GM18511 (cell line): ENCODE measurements around the gene JAG2.
"Not testable (repeated sequence)": the region's sequence is repeated elsewhere in the genome, so short reads cannot be mapped to it uniquely, and the experiment has no call there.

ENCODE experiments used
- ATAC-seq: cut with Tn5 transposase; IDR thresholded peaks from one replicate; pipeline ENCODE4 v1.9.1; 2021; ENCODE audit warnings: mild to moderate bottlenecking, moderate library complexity; ENCODE audit not compliant: unreplicated experiment

The JAG2 gene

GRCh38 chr14:105120056-105120455 is 48.5 kb downstream of the JAG2 start:
- ATAC-seq, result no peak

- no peak for ATAC-seq
Measured at GRCh38 chr14:105119408-105120025, 49.1 kb downstream of the JAG2 start.

- ATAC-seq, result no peak
Measured at GRCh38 chr14:105118646-105119407, 49.7 kb downstream of the JAG2 start.

GRCh38 chr14:105117710-105118385 is 50.7 kb downstream of the JAG2 start:
- no peak for ATAC-seq

- no peak for ATAC-seq
Measured at GRCh38 chr14:105117257-105117646, 51.3 kb downstream of the JAG2 start.

GRCh38 chr14:105116451-105117256 is 51.9 kb downstream of the JAG2 start:
- ATAC-seq, result no peak

- not testable (repeated sequence) for ATAC-seq
Measured at GRCh38 chr14:105109243-105109642, 59.3 kb downstream of the JAG2 start.

- no peak for ATAC-seq
Measured at GRCh38 chr14:105108516-105108864, 60.1 kb downstream of the JAG2 start.

GRCh38 chr14:105107781-105108515 is 60.6 kb downstream of the JAG2 start:
- ATAC-seq, result no peak

- no peak for ATAC-seq
Measured at GRCh38 chr14:105107351-105107750, 61.2 kb downstream of the JAG2 start.

- no peak for ATAC-seq
Measured at GRCh38 chr14:105105158-105105557, 63.4 kb downstream of the JAG2 start.

- ATAC-seq, result no peak
Measured at GRCh38 chr14:105102893-105103292, 65.7 kb downstream of the JAG2 start.

- no peak for ATAC-seq
Measured at GRCh38 chr14:105102361-105102870, 66.2 kb downstream of the JAG2 start.

GRCh38 chr14:105100910-105101309 is 67.7 kb downstream of the JAG2 start:
- ATAC-seq, result no peak

GRCh38 chr14:105099778-105100177 is 68.8 kb downstream of the JAG2 start:
- no peak for ATAC-seq

- ATAC-seq, result no peak
Measured at GRCh38 chr14:105098316-105098715, 70.3 kb downstream of the JAG2 start.

- ATAC-seq, result no peak
Measured at GRCh38 chr14:105097794-105098127, 70.8 kb downstream of the JAG2 start.

GRCh38 chr14:105096206-105096875 is 72.2 kb downstream of the JAG2 start:
- no peak for ATAC-seq

- no peak for ATAC-seq
Measured at GRCh38 chr14:105095236-105095805, 73.3 kb downstream of the JAG2 start.
